Esophagus squamous epithelium (tissue), 5 donors: ENCODE data around the gene TM9SF4. TPM values are rescaled to one million over a fixed set of nuclear protein-coding genes. Genes with fewer than 3 reads are reported as not detected.
A peak's percentile ranks its signal among the peaks of the same experiment; 100 is the strongest.

Experiments
- DNase-seq: peaks from one replicate; lab custom pipeline; 2025; lab: John Stamatoyannopoulos, UW
- H3K27ac ChIP-seq, 4 donors: fragments of 200-600 bp; sonication (generic); one replicate each; pipeline ENCODE4 v1.5.1; 2016 to 2019; ENCODE audit warnings: mild to moderate bottlenecking in 1 of 4
- H3K27me3 ChIP-seq, 4 donors: fragments of 200-600 bp; sonication (generic); 1 replicate in 3 of 4; 2 replicates in 1 of 4; pipeline versions ENCODE4 v1.5.1 to v1.6.0; 2017 to 2021; ENCODE audit warnings: antibody characterized with exemption in 1 of 4
- H3K36me3 ChIP-seq, 3 donors: fragments of 200-600 bp; sonication (generic); one replicate each; pipeline ENCODE4 v1.5.1; 2016 to 2019
- H3K4me1 ChIP-seq, 3 donors: fragments of 200-600 bp; sonication (generic); one replicate each; pipeline ENCODE4 v1.5.1; 2017 to 2019
- H3K4me3 ChIP-seq, 4 donors: fragments of 200-600 bp; sonication (generic); 1 replicate in 3 of 4; 2 replicates in 1 of 4; pipeline ENCODE4 v1.5.1; 2016 to 2019; ENCODE audit warnings: mild to moderate bottlenecking in 2 of 4, moderate library complexity in 1 of 4
- H3K9me3 ChIP-seq, 3 donors: fragments of 200-600 bp; sonication (generic); one replicate each; pipeline ENCODE4 v1.5.1; 2016 to 2019
- POLR2A ChIP-seq, 4 donors: fragments of 450-650 bp; IDR thresholded peaks; one replicate each; pipeline ENCODE4 v1.6.1; 2017; ENCODE audit warnings: antibody characterized with exemption in 4 of 4, mild to moderate bottlenecking in 4 of 4, moderate library complexity in 3 of 4
- whole genome bisulfite sequencing, 2 donors: methylation state at CpG; one replicate each; pipeline ENCODE4 v1.1.5; 2018; 5-methylcytosine and 5-hydroxymethylcytosine counted together
- intact Hi-C: fragments of 100-400 bp; cut with DNase I; formaldehyde crosslinking; loops from one replicate; pipeline ENCODE4 v1.15.0; 2022
- total RNA-seq, 4 donors: library from RNA; depleted of rRNA; stranded (reverse); fragments of >200 nt; gene quantifications; one replicate each; pipeline ENCODE4 v1.1.0, GENCODE V29; 2016
- TF ChIP-seq, protein P1 (sequence below), 6 experiments: fragments of 450-650 bp in 4 of 6; fragments of 200-600 bp in 2 of 6; sonication (generic) in 2 of 6; IDR thresholded peaks; one replicate each; pipeline ENCODE4 v1.5.1; 2016 to 2019; ENCODE audit warnings: antibody characterized with exemption in 6 of 6, mild to moderate bottlenecking in 4 of 6, moderate library complexity in 4 of 6
- donor health status: DM: yes; HTN: yes; CAD: no.

TM9SF4 gene
- total RNA-seq, 4 donors from 2014 or later: 28.5 to 36.3 (median 32.1) TPM

DNA sequence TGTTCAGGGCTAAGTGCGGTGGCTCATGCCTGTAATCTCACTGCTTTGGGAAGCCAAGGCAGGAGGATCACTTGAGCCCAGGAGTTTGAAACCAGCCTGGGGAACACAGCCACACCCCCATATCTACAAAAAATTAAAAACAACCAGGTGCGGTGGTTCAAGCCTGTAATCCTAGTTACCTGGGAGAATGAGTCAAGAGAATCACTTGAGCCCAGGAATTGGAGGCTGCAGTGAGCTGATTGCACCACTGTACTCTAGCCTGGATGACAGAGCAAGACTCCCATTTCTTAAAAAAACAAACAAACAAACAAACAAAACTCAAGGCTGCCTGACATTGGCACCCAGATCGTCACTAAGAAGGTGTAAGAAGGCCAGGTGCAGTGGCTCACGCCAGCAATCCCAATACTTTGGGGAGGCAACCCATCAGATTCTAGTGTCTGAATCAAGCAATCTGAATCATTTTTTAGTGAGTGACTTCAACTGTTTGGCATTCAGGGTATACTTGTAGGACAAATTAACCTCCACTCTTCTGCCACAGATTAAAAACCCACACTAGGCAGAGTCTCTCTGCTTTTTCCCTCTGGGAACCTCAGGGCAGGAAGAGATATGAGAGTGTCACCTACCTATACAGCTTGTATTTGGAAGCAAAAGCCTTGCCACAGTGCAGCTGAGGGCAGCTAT, 91.9 kb downstream of the TM9SF4 start:
- H3K36me3 ChIP-seq: peaks cover 16 to 59% (median 36%) of the 10 kb centered on the region in 3 donors
- no peaks in the 10 kb centered on the region for H3K27me3 ChIP-seq
- H3K27ac ChIP-seq: peak overlapping the region; percentile 16 to 98 (median 34)
- no peak for TF ChIP-seq POLR2A (IDR thresholded peaks at IDR 0.05)
- TF ChIP-seq, protein P1, sequence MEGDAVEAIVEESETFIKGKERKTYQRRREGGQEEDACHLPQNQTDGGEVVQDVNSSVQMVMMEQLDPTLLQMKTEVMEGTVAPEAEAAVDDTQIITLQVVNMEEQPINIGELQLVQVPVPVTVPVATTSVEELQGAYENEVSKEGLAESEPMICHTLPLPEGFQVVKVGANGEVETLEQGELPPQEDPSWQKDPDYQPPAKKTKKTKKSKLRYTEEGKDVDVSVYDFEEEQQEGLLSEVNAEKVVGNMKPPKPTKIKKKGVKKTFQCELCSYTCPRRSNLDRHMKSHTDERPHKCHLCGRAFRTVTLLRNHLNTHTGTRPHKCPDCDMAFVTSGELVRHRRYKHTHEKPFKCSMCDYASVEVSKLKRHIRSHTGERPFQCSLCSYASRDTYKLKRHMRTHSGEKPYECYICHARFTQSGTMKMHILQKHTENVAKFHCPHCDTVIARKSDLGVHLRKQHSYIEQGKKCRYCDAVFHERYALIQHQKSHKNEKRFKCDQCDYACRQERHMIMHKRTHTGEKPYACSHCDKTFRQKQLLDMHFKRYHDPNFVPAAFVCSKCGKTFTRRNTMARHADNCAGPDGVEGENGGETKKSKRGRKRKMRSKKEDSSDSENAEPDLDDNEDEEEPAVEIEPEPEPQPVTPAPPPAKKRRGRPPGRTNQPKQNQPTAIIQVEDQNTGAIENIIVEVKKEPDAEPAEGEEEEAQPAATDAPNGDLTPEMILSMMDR (IDR thresholded peaks at IDR 0.05): peak in 1 of 6 experiments; percentile 18
- H3K4me3 ChIP-seq: no peak overlapping the region
- no peak for DNase-seq
- WGBS, 2 donors: 80 to 85% methylated on average over 4 of the region's 4 CpGs
- H3K4me1 ChIP-seq: peaks cover 13 to 57% (median 37%) of the 10 kb centered on the region in 3 donors
- H3K9me3 ChIP-seq: no peaks in the 10 kb centered on the region
- intact Hi-C loops: loop anchor here (10.0 kb wide), 1 partner anchor 87 kb away; no protein-coding TSS in a partner anchor

DNA sequence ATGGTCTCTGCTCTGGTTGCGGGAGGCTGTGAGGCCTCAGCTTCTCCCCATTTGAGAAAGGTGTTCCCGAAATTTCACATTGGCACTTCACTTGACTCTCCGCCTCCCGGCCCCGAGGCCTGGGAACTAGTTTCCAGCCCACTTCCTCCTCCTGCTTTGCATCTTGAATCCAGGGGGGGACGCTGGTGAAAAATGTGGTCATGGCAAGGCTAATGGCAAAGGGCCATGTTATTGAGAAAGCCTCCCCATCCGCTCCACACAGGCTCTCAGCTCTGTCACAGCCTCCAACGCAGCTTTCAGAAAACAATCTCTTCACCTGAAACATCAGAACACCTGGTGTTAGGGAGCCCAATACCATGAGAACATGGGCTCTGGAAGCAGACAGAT, 92.5 kb downstream of the TM9SF4 start:
- DNase-seq: no peak
- H3K27ac ChIP-seq: peak overlapping the region; percentile 16 to 98 (median 34)

DNA sequence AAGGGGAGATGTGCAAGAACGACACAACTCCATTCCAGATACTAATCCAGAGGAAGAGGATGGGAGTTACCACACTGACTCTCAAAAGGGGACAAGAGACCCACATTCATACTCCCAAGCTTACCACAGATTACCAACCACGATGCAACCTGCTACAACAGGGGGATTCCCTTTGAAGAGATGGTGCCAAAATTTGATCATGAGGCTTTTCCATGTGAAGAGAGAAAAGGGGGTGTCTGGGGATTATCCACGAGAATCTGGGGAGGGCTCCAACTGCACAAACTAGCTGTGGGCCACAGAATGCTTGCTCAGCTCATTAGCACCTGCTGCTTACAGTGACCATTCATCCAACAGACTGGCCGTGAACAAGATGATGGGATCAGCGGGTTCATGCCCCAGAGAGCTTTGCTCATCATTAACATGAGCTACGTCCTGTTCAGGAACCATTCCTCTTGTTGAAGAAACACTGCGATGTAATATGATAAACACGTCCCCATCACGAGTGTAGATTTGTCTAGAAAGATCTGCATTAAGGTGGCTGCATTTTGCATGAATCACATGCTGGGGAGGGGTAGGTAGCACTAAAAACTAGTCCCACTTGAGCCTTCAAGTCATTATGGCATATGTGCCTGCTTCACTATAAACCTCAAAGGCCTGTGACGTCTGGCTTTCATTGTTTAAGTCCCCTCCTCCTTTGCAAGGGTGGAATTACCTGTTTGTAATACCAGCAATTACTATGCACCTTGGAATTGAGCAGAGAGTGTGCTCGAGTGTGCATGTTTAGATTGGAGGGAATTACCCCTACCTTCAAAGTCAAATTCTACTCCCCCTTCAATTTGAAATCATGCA, 94.1 kb downstream of the TM9SF4 start:
- H3K9me3 ChIP-seq: no peaks in the 10 kb centered on the region
- no peaks in the 10 kb centered on the region for H3K27me3 ChIP-seq
- intact Hi-C loops: loop anchor here (10.0 kb wide), 1 partner anchor 89 kb away; no protein-coding TSS in a partner anchor
- H3K4me1 ChIP-seq: peaks cover 23 to 70% (median 46%) of the 10 kb centered on the region in 3 donors
- WGBS, 2 donors: 38 to 56% methylated on average over 11 of the region's 11 CpGs
- peaks cover 10 to 38% (median 24%) of the 10 kb centered on the region in 3 donors for H3K36me3 ChIP-seq
- H3K4me3 ChIP-seq: peak overlapping the region in 3 of 4 donors; percentile 0 to 100 (median 4)
- DNase-seq: no peak
- TF ChIP-seq, protein P1 (IDR thresholded peaks at IDR 0.05): no peak
- no peak for TF ChIP-seq POLR2A (IDR thresholded peaks at IDR 0.05)
- peak overlapping the region; percentile 93 to 98 (median 98) for H3K27ac ChIP-seq

More for the DNA sequence above, 92.5 kb downstream of the TM9SF4 start:
- Histone ChIP-seq H3K4me3 (no peak overlapping the region), H3K4me1 (peaks cover 18 to 62% (median 42%) of the 10 kb centered on the region in 3 donors), H3K36me3 (peaks cover 16 to 54% (median 31%) of the 10 kb centered on the region in 3 donors), H3K9me3 (no peaks in the 10 kb centered on the region), H3K27me3 (no peaks in the 10 kb centered on the region)
- intact Hi-C loops: loop anchor here (10.0 kb wide), 1 partner anchor 87 kb away; no protein-coding TSS in a partner anchor
- TF ChIP-seq POLR2A (IDR thresholded peaks at IDR 0.05): no peak
- TF ChIP-seq, protein P1 (IDR thresholded peaks at IDR 0.05): no peak
- 56 to 68% methylated on average over 4 to 7 of the region's 8 CpGs for WGBS, 2 donors

DNA sequence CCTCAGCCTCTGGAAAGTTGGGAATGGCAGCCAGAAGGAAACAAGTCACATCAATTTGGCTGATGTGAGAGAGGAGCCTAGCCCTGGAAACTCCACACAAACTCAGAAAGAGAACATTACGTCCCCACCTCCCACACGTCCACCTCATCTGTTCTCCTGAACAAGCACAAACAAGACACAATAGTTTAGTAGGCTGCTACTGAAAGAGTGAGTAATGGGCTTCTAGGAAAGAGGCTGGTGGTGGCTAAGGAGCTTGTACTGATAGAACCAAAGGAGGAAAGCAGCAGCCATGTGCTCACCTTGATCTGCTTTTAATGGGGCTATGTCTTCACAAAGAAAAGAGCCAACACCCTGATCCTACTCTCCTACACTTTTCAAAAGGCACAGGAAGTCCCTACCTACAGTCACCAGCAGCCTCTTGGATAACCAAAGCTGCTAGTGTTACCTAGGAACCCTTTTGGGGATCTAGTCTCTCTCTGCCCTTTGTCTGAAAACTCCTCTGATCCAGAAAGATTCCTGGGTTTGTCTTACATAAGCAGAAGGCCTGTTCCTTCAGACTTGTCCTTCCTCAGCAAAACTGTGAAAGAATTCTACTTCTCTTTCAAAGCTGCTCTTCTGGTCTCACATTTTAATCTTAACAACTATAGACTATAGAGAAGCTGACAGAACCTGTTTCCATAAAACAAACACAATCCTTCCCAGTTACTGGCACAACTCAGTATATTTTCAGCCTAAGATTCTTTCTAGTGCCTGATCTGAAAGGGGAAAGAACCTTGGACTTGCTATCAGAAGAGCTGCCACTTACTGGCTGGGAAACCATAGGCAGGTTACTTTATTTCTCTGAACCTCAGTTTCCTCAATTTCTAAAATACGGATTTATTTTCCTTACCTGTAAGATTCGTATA, 94.9 kb downstream of the TM9SF4 start:
- intact Hi-C loops: loop anchor here (10.0 kb wide), 1 partner anchor 90 kb away; no protein-coding TSS in a partner anchor
- Histone ChIP-seq H3K4me1 (peaks cover 29 to 76% (median 54%) of the 10 kb centered on the region in 3 donors), H3K27me3 (no peaks in the 10 kb centered on the region), H3K4me3 (peak overlapping the region in 3 of 4 donors; percentile 0 to 100 (median 95)), H3K27ac (peak overlapping the region; percentile 93 to 98 (median 98)), H3K9me3 (no peaks in the 10 kb centered on the region), H3K36me3 (peaks cover 10 to 29% (median 19%) of the 10 kb centered on the region in 3 donors)
- no peak for TF ChIP-seq POLR2A (IDR thresholded peaks at IDR 0.05)
- TF ChIP-seq, protein P1 (IDR thresholded peaks at IDR 0.05): no peak
- no peak for DNase-seq
- WGBS, 2 donors: 16 to 22% methylated on average over 2 to 4 of the region's 4 CpGs
